Lower leg skin (tissue), 4 donors: Measurements from ENCODE around the gene UST. TPM values are rescaled to one million over a fixed set of nuclear protein-coding genes. Genes with fewer than 3 reads are reported as not detected.
"Not testable (repeated sequence)": the region's sequence is repeated elsewhere in the genome, so short reads cannot be mapped to it uniquely, and the experiment has no call there.

Source experiments
- DNase-seq, 2 donors: peaks; one replicate each; pipeline ENCODE4 v3.0.0-alpha.2; 2019; ENCODE audit warnings: low spot score in 2 of 2
- H3K4me3 ChIP-seq: fragments of 200-600 bp; sonication (generic); 2 replicates; pipeline ENCODE4 v1.5.1; 2017; ENCODE audit warnings: mild to moderate bottlenecking, low read depth; ENCODE audit not compliant: poor library complexity, severe bottlenecking
- POLR2A ChIP-seq, 2 donors: fragments of 450-650 bp; IDR thresholded peaks; one replicate each; pipeline ENCODE4 v1.6.1; 2016 to 2017; ENCODE audit warnings: antibody characterized with exemption in 2 of 2, mild to moderate bottlenecking in 1 of 2, moderate library complexity in 1 of 2
- WGBS, 2 donors: methylation state at CpG; one replicate each; pipeline ENCODE4 v1.1.5; 2018; 5-methylcytosine and 5-hydroxymethylcytosine counted together
- intact Hi-C: fragments of 100-400 bp; cut with DNase I; formaldehyde crosslinking; loops from one replicate; pipeline ENCODE4 v1.15.0; 2023; ENCODE audit warnings: low total_unique reads
- total RNA-seq, 4 donors: library from RNA; depleted of rRNA; stranded (reverse); fragments of >200 nt; gene quantifications; one replicate each; pipeline ENCODE4 v1.1.0, GENCODE V29; 2016
- TF ChIP-seq, protein P1 (sequence below), 3 donors: fragments of 450-650 bp; IDR thresholded peaks; one replicate each; pipeline ENCODE4 v1.5.1; 2016; ENCODE audit warnings: antibody characterized with exemption in 3 of 3, mild to moderate bottlenecking in 3 of 3, moderate library complexity in 2 of 3

The UST gene
- total RNA-seq, 4 donors from 2014 or later, result 12.2 to 21.7 (median 17.7) TPM

DNA sequence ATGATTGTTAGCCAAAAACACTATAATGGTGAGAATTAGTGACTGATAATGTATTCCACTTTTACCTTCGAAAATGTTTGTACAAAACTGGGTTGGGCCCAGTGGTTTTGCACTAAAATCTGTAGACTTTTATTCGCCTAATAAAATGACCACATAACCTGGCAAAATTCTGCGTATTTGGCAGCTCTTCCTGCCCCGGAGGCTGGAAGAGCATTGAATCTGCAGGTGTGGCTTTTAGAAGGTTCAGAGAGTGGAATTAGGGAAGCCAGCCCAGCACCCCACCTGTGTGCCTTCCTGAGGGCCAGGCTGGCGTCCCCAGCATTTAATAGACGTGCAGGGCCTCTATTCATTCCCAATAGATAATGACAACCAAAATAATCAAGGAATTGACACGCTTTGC lies 256.7 kb downstream of the UST start:
- TF ChIP-seq, protein P1, sequence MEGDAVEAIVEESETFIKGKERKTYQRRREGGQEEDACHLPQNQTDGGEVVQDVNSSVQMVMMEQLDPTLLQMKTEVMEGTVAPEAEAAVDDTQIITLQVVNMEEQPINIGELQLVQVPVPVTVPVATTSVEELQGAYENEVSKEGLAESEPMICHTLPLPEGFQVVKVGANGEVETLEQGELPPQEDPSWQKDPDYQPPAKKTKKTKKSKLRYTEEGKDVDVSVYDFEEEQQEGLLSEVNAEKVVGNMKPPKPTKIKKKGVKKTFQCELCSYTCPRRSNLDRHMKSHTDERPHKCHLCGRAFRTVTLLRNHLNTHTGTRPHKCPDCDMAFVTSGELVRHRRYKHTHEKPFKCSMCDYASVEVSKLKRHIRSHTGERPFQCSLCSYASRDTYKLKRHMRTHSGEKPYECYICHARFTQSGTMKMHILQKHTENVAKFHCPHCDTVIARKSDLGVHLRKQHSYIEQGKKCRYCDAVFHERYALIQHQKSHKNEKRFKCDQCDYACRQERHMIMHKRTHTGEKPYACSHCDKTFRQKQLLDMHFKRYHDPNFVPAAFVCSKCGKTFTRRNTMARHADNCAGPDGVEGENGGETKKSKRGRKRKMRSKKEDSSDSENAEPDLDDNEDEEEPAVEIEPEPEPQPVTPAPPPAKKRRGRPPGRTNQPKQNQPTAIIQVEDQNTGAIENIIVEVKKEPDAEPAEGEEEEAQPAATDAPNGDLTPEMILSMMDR (IDR thresholded peaks at IDR 0.05), result no peak
- TF ChIP-seq POLR2A (IDR thresholded peaks at IDR 0.05), result no peak
- DNase-seq, result no peak
- H3K4me3 ChIP-seq, result no peak overlapping the region
- intact Hi-C loops, result no loop called here
- WGBS, 2 donors, result 54 to 64% methylated on average over 7 of the region's 7 CpGs

DNA sequence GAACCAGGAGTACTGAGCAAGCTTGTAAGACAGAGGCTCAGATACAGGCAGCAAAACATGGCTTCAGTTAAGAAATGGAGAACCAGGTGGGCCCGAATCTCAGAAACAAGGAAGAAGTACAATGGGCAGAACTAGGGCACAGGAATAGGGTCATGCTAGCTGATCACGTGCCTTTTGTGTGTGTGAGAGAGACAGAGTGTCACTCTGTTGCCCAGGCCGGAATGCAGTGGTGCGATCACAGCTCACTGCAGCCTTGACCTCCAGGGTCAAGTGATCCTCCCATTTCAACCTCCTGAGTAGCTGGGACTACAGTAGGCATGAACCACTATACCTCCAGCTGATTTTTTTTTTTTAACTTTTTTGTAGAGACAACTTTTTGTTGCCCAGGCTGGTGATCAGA lies 257.8 kb downstream of the UST start:
- TF ChIP-seq, protein P1 (IDR thresholded peaks at IDR 0.05), result no peak
- TF ChIP-seq POLR2A (IDR thresholded peaks at IDR 0.05), result no peak
- 95 to 98% methylated on average over 4 of the region's 4 CpGs for WGBS, 2 donors

DNA sequence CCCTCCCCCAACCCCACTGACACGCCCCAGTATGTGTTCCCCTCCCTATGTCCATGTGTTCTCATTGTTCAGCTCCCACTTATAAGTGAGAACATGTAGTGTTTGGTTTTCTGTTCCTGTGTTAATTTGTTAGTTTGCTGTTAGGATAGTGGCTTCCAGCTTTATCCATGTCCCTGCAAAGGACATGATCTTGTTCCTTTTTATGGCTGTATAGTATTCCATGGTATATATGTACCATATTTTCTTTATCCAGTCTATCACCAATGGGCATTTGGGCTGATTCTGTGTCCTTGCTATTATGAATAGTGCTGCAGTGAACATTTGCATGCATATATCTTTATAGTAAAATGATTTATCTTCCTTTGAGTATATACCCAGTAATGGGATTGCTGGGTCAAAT lies 259.4 kb downstream of the UST start:
- WGBS, 2 donors, result 90 to 100% methylated on average over 1 of the region's 1 CpG
- H3K4me3 ChIP-seq, DNase-seq, intact Hi-C loops: not testable (repeated sequence)

More for the DNA sequence above, 257.8 kb downstream of the UST start:
- DNase-seq, result no peak
- intact Hi-C loops, result no loop called here
- H3K4me3 ChIP-seq, result no peak overlapping the region

DNA sequence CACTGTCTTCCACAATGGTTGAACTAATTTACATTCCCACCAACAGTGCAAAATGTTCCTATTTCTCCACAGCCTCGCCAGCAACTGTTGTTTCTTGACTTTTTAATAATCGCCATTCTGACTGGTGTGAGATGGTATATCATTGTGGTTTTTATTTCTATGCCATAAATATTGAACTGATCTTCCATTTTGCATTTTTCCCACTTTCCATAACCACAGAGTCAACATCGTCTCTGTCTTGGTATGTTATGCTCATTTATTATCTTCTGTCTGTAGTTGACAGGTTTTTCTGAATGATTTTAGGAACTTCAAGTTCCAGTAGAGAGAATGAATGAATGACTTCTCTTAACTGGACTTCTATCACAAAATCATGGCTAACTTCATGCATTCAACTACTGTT lies 259.8 kb downstream of the UST start:
- no peak for TF ChIP-seq POLR2A (IDR thresholded peaks at IDR 0.05)
- TF ChIP-seq, protein P1 (IDR thresholded peaks at IDR 0.05), result no peak
- DNase-seq, result no peak
- WGBS, 2 donors, result 92 to 95% methylated on average over 3 of the region's 3 CpGs

DNA sequence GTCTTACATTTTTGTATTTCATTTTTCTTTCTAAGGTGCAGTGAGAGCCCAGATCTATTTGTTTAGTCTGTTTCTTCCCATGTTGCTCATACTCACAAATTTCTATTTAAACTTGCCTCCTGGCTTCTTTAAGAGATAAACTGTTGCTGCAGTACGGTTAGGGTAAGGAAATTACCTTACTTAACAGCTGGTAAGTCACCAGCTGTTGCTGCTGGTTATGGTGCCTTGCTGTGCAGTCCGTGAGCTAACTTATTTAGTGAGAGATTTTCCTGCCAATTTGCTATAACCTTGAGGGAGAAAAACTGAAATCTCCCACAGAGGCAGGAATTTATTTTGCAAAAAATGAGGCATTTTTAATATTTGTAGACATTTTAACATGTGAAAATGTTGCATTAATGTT lies 261.0 kb downstream of the UST start:
- H3K4me3 ChIP-seq, result no peak overlapping the region
- intact Hi-C loops, result no loop called here
- DNase-seq, result no peak
- 73 to 79% methylated on average over 2 of the region's 2 CpGs for WGBS, 2 donors
- no peak for TF ChIP-seq POLR2A (IDR thresholded peaks at IDR 0.05)
- TF ChIP-seq, protein P1 (IDR thresholded peaks at IDR 0.05), result no peak

More for the DNA sequence above, 259.8 kb downstream of the UST start:
- intact Hi-C loops, result no loop called here
- H3K4me3 ChIP-seq, result no peak overlapping the region

DNA sequence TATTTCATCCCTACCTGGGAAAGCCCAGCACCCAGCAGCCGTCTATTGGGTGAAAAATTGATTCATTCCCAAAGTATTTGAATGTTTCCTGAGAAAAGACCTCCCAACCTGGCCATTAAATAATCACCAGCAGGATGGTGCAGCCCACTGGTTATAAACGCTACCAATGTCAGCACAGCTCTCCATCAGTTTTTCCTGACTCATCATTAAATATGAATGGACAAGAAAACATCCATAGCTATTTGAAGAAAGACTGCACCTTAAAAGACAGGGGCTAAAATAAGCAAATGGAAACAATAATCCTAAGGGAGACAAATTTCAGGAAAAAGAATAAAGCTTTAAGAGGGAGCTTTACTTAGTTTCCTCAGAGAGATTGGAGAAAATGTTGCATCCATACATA lies 261.9 kb downstream of the UST start:
- TF ChIP-seq, protein P1 (IDR thresholded peaks at IDR 0.05), result no peak
- no peak for TF ChIP-seq POLR2A (IDR thresholded peaks at IDR 0.05)
- DNase-seq, result no peak
- no peak overlapping the region for H3K4me3 ChIP-seq
- 95 to 98% methylated on average over 2 of the region's 2 CpGs for WGBS, 2 donors
- intact Hi-C loops, result no loop called here
